ENCODE measurements around the gene TSPOAP1. TPM values are rescaled to one million over a fixed set of nuclear protein-coding genes. Genes with fewer than 3 reads are reported as not detected.

TSPOAP1 gene
- total RNA-seq, 1 donor from 2014 or later = 0.16 TPM

- DNase-seq (ENCODE audit: low read depth) = no peak
Observed at GRCh38 chr17:58278661-58279015, 50.0 kb downstream of the TSPOAP1 start.

GRCh38 chr17:58277802-58278595 is 50.6 kb downstream of the TSPOAP1 start:
- DNase-seq (ENCODE audit: low read depth) = no peak

- peak; percentile 4 for DNase-seq (ENCODE audit: low read depth)
Observed at GRCh38 chr17:58277107-58277801, 51.3 kb downstream of the TSPOAP1 start.

GRCh38 chr17:58276423-58276822 is 52.2 kb downstream of the TSPOAP1 start:
- no peak for DNase-seq (ENCODE audit: low read depth)

GRCh38 chr17:58275417-58275816 is 53.2 kb downstream of the TSPOAP1 start:
- no peak for DNase-seq (ENCODE audit: low read depth)

GRCh38 chr17:58273453-58274104 is 55.0 kb downstream of the TSPOAP1 start:
- no peak for DNase-seq (ENCODE audit: low read depth)

- DNase-seq (ENCODE audit: low read depth) = no peak
Observed at GRCh38 chr17:58272367-58273280, 56.0 kb downstream of the TSPOAP1 start.

GRCh38 chr17:58271216-58271931 is 57.2 kb downstream of the TSPOAP1 start:
- DNase-seq (ENCODE audit: low read depth) = no peak

- no peak for DNase-seq (ENCODE audit: low read depth)
Observed at GRCh38 chr17:58270476-58271215, 57.9 kb downstream of the TSPOAP1 start.

- DNase-seq (ENCODE audit: low read depth) = no peak
Observed at GRCh38 chr17:58269557-58270291, 58.9 kb downstream of the TSPOAP1 start.

- no peak for DNase-seq (ENCODE audit: low read depth)
Observed at GRCh38 chr17:58268774-58269556, 59.6 kb downstream of the TSPOAP1 start.

GRCh38 chr17:58268326-58268725 is 60.3 kb downstream of the TSPOAP1 start:
- no peak for DNase-seq (ENCODE audit: low read depth)

- DNase-seq (ENCODE audit: low read depth) = no peak
Observed at GRCh38 chr17:58267347-58268324, 61.0 kb downstream of the TSPOAP1 start.

- no peak for DNase-seq (ENCODE audit: low read depth)
Observed at GRCh38 chr17:58265902-58266875, 62.4 kb downstream of the TSPOAP1 start.

GRCh38 chr17:58265271-58265670 is 63.3 kb downstream of the TSPOAP1 start:
- DNase-seq (ENCODE audit: low read depth) = no peak

Data from myocyte (in vitro differentiated cells).